ENCODE results near the gene PRICKLE1.

The PRICKLE1 gene

GRCh38 chr12:42475106-42475505, 114.4 kb downstream of the PRICKLE1 start:
- Mint-ChIP-seq H3K4me3 (no peak overlapping the region), H3K9me3 (ENCODE audit: low read depth) (no peaks in the 10 kb centered on the region), H3K27ac (no peak overlapping the region), H3K36me3 (peaks cover 2% of the 10 kb centered on the region), H3K4me1 (ENCODE audit: low read depth) (no peaks in the 10 kb centered on the region), H3K27me3 (peaks cover 27% of the 10 kb centered on the region)

- Mint-ChIP-seq H3K27ac (no peak overlapping the region), H3K27me3 (peaks cover 24% of the 10 kb centered on the region), H3K9me3 (ENCODE audit: low read depth) (no peaks in the 10 kb centered on the region), H3K4me3 (no peak overlapping the region), H3K4me1 (ENCODE audit: low read depth) (peaks cover 2% of the 10 kb centered on the region), H3K36me3 (peaks cover 2% of the 10 kb centered on the region)
These were observed 115.2 kb downstream of the PRICKLE1 start for GRCh38 chr12:42474391-42474790.

- H3K4me1 Mint-ChIP-seq (ENCODE audit: low read depth) = peaks cover 10% of the 10 kb centered on the region
- H3K27ac Mint-ChIP-seq = no peak overlapping the region
- H3K27me3 Mint-ChIP-seq = peaks cover 24% of the 10 kb centered on the region
- peaks cover 2% of the 10 kb centered on the region for H3K36me3 Mint-ChIP-seq
- H3K4me3 Mint-ChIP-seq = no peak overlapping the region
- H3K9me3 Mint-ChIP-seq (ENCODE audit: low read depth) = no peaks in the 10 kb centered on the region
These were observed 116.0 kb downstream of the PRICKLE1 start for GRCh38 chr12:42473561-42473960.

- peaks cover 2% of the 10 kb centered on the region for H3K36me3 Mint-ChIP-seq
- peaks cover 25% of the 10 kb centered on the region for H3K27me3 Mint-ChIP-seq
- no peak overlapping the region for H3K27ac Mint-ChIP-seq
- no peaks in the 10 kb centered on the region for H3K9me3 Mint-ChIP-seq (ENCODE audit: low read depth)
- no peak overlapping the region for H3K4me3 Mint-ChIP-seq
- H3K4me1 Mint-ChIP-seq (ENCODE audit: low read depth) = peaks cover 14% of the 10 kb centered on the region
These were observed 116.4 kb downstream of the PRICKLE1 start for GRCh38 chr12:42473130-42473529.

- no peaks in the 10 kb centered on the region for H3K9me3 Mint-ChIP-seq (ENCODE audit: low read depth)
- H3K27me3 Mint-ChIP-seq = peaks cover 23% of the 10 kb centered on the region
- H3K36me3 Mint-ChIP-seq = peaks cover 2% of the 10 kb centered on the region
- H3K27ac Mint-ChIP-seq = no peak overlapping the region
- H3K4me1 Mint-ChIP-seq (ENCODE audit: low read depth) = peaks cover 14% of the 10 kb centered on the region
- no peak overlapping the region for H3K4me3 Mint-ChIP-seq
These were observed 117.2 kb downstream of the PRICKLE1 start for GRCh38 chr12:42472376-42472775.

GRCh38 chr12:42469355-42470175, 120.0 kb downstream of the PRICKLE1 start:
- peaks cover 26% of the 10 kb centered on the region for H3K27me3 Mint-ChIP-seq
- peak overlapping the region; percentile 6 for H3K27ac Mint-ChIP-seq
- peaks cover 2% of the 10 kb centered on the region for H3K36me3 Mint-ChIP-seq
- H3K4me1 Mint-ChIP-seq (ENCODE audit: low read depth) = peaks cover 14% of the 10 kb centered on the region
- H3K4me3 Mint-ChIP-seq = peak overlapping the region; percentile 18
- H3K9me3 Mint-ChIP-seq (ENCODE audit: low read depth) = no peaks in the 10 kb centered on the region

- Mint-ChIP-seq H3K4me3 (no peak overlapping the region), H3K4me1 (ENCODE audit: low read depth) (peaks cover 14% of the 10 kb centered on the region), H3K27ac (no peak overlapping the region), H3K27me3 (peaks cover 26% of the 10 kb centered on the region), H3K36me3 (peaks cover 2% of the 10 kb centered on the region), H3K9me3 (ENCODE audit: low read depth) (no peaks in the 10 kb centered on the region)
These were observed 120.6 kb downstream of the PRICKLE1 start for GRCh38 chr12:42468921-42469320.

GRCh38 chr12:42468341-42468821, 121.2 kb downstream of the PRICKLE1 start:
- peaks cover 26% of the 10 kb centered on the region for H3K27me3 Mint-ChIP-seq
- no peaks in the 10 kb centered on the region for H3K9me3 Mint-ChIP-seq (ENCODE audit: low read depth)
- H3K4me3 Mint-ChIP-seq = no peak overlapping the region
- no peak overlapping the region for H3K27ac Mint-ChIP-seq
- peaks cover 2% of the 10 kb centered on the region for H3K36me3 Mint-ChIP-seq
- H3K4me1 Mint-ChIP-seq (ENCODE audit: low read depth) = peaks cover 14% of the 10 kb centered on the region

GRCh38 chr12:42463671-42464070, 125.9 kb downstream of the PRICKLE1 start:
- Mint-ChIP-seq H3K4me1 (ENCODE audit: low read depth) (peaks cover 5% of the 10 kb centered on the region), H3K27me3 (peaks cover 23% of the 10 kb centered on the region), H3K4me3 (no peak overlapping the region), H3K36me3 (no peaks in the 10 kb centered on the region), H3K27ac (no peak overlapping the region), H3K9me3 (ENCODE audit: low read depth) (no peaks in the 10 kb centered on the region)

GRCh38 chr12:42462486-42462885, 127.1 kb downstream of the PRICKLE1 start:
- Mint-ChIP-seq H3K4me1 (ENCODE audit: low read depth) (no peaks in the 10 kb centered on the region), H3K9me3 (ENCODE audit: low read depth) (no peaks in the 10 kb centered on the region), H3K27me3 (peaks cover 17% of the 10 kb centered on the region), H3K27ac (no peak overlapping the region), H3K4me3 (no peak overlapping the region), H3K36me3 (no peaks in the 10 kb centered on the region)

- H3K36me3 Mint-ChIP-seq = no peaks in the 10 kb centered on the region
- peaks cover 5% of the 10 kb centered on the region for H3K27me3 Mint-ChIP-seq
- no peaks in the 10 kb centered on the region for H3K9me3 Mint-ChIP-seq (ENCODE audit: low read depth)
- H3K27ac Mint-ChIP-seq = no peak overlapping the region
- no peak overlapping the region for H3K4me3 Mint-ChIP-seq
- no peaks in the 10 kb centered on the region for H3K4me1 Mint-ChIP-seq (ENCODE audit: low read depth)
These were observed 130.2 kb downstream of the PRICKLE1 start for GRCh38 chr12:42459336-42459847.

- Mint-ChIP-seq H3K9me3 (ENCODE audit: low read depth) (no peaks in the 10 kb centered on the region), H3K36me3 (no peaks in the 10 kb centered on the region), H3K27ac (no peak overlapping the region), H3K27me3 (peaks cover 5% of the 10 kb centered on the region), H3K4me1 (ENCODE audit: low read depth) (no peaks in the 10 kb centered on the region), H3K4me3 (no peak overlapping the region)
These were observed 131.0 kb downstream of the PRICKLE1 start for GRCh38 chr12:42458575-42458974.

- Mint-ChIP-seq H3K4me1 (ENCODE audit: low read depth) (no peaks in the 10 kb centered on the region), H3K9me3 (ENCODE audit: low read depth) (no peaks in the 10 kb centered on the region), H3K27ac (no peak overlapping the region), H3K36me3 (peaks cover 13% of the 10 kb centered on the region), H3K4me3 (no peak overlapping the region), H3K27me3 (no peaks in the 10 kb centered on the region)
These were observed 139.3 kb downstream of the PRICKLE1 start for GRCh38 chr12:42450248-42450647.

- no peaks in the 10 kb centered on the region for H3K27me3 Mint-ChIP-seq
- no peaks in the 10 kb centered on the region for H3K4me1 Mint-ChIP-seq (ENCODE audit: low read depth)
- no peak overlapping the region for H3K27ac Mint-ChIP-seq
- peaks cover 26% of the 10 kb centered on the region for H3K36me3 Mint-ChIP-seq
- peaks cover under 1% of the 10 kb centered on the region for H3K9me3 Mint-ChIP-seq (ENCODE audit: low read depth)
- no peak overlapping the region for H3K4me3 Mint-ChIP-seq
These were observed 140.7 kb downstream of the PRICKLE1 start for GRCh38 chr12:42448841-42449240.

GRCh38 chr12:42447371-42447786, 142.2 kb downstream of the PRICKLE1 start:
- no peaks in the 10 kb centered on the region for H3K4me1 Mint-ChIP-seq (ENCODE audit: low read depth)
- no peaks in the 10 kb centered on the region for H3K27me3 Mint-ChIP-seq
- H3K4me3 Mint-ChIP-seq = no peak overlapping the region
- H3K36me3 Mint-ChIP-seq = peaks cover 36% of the 10 kb centered on the region
- no peak overlapping the region for H3K27ac Mint-ChIP-seq
- H3K9me3 Mint-ChIP-seq (ENCODE audit: low read depth) = peaks cover 4% of the 10 kb centered on the region

Measured in activated naive CD8-positive, alpha-beta T cell (primary cell).